Left lung (tissue), 10 donors: ENCODE measurements around the gene GNRH2. TPM values are rescaled to one million over a fixed set of nuclear protein-coding genes. Genes with fewer than 3 reads are reported as not detected.
"Not testable (repeated sequence)": the region's sequence is repeated elsewhere in the genome, so short reads cannot be mapped to it uniquely, and the experiment has no call there.

Experiments used
- ATAC-seq: fragments of 200-7000 bp; cut with Tn5 transposase; one replicate; pipeline ENCODE4 v1.9.1; 2020; ENCODE audit warnings: moderate library complexity
- DNase-seq, 4 donors: peaks; one replicate each; pipeline ENCODE4 v3.0.0-alpha.2; 2013 to 2020
- H3K27ac ChIP-seq, 2 donors: fragments of 200-600 bp; sonication (generic) in 1 of 2; one replicate each; pipeline versions ENCODE4 v1.5.0 to v1.8.0; 2020 to 2021
- H3K27me3 ChIP-seq, 2 donors: fragments of 200-600 bp; sonication (generic) in 1 of 2; one replicate each; pipeline versions ENCODE4 v1.5.0 to v1.8.0; 2020 to 2021
- H3K36me3 ChIP-seq, 2 donors: fragments of 200-600 bp; sonication (generic) in 1 of 2; one replicate each; pipeline versions ENCODE4 v1.5.0 to v1.8.0; 2020 to 2021
- H3K4me1 ChIP-seq, 2 donors: fragments of 200-600 bp; one replicate each; pipeline ENCODE4 v1.8.0; 2021
- H3K4me3 ChIP-seq, 2 donors: fragments of 200-600 bp; sonication (generic) in 1 of 2; one replicate each; pipeline versions ENCODE4 v1.5.0 to v1.8.0; 2020 to 2021; ENCODE audit warnings: mild to moderate bottlenecking in 1 of 2
- H3K9me3 ChIP-seq, 2 donors: fragments of 200-600 bp; sonication (generic) in 1 of 2; one replicate each; pipeline versions ENCODE4 v1.5.0 to v1.8.0; 2020 to 2021
- intact Hi-C, 2 donors: fragments of 100-400 bp; cut with DNase I; formaldehyde crosslinking; loops; one replicate each; pipeline versions ENCODE4 v1.11.2 to v1.14.2; 2022
- polyA plus RNA-seq, 6 donors: library from polyadenylated mRNA; unstranded; fragments of 120-200 nt; gene quantifications; one replicate each; pipeline ENCODE4 v1.2.1, GENCODE V29; 2013; ENCODE audit not compliant: insufficient read length in 6 of 6
- total RNA-seq, 2 donors: library from RNA; stranded (reverse); fragmentation: NEBNext Ultra II Directional; extraction: Animal tissue kit (Norgen Biotek cat#: 25700); gene quantifications; one replicate each; pipeline ENCODE4 v1.2.1, GENCODE V29; 2021
- TF ChIP-seq, protein P1 (sequence below), 2 donors: fragments of 200-600 bp; sonication (generic) in 1 of 2; IDR thresholded peaks; one replicate each; pipeline versions ENCODE4 v1.5.0 to v1.8.0; 2021; ENCODE audit warnings: antibody characterized with exemption in 2 of 2
- donor health status: DM: no; HTN: yes; CAD: no.
- donor health status: DM: no; HTN: no; CAD: no.

GNRH2 gene
- total and polyA plus RNA-seq, 8 donors, result 0.52 to 1.4 (median 0.65) TPM; not detected in 2

DNA sequence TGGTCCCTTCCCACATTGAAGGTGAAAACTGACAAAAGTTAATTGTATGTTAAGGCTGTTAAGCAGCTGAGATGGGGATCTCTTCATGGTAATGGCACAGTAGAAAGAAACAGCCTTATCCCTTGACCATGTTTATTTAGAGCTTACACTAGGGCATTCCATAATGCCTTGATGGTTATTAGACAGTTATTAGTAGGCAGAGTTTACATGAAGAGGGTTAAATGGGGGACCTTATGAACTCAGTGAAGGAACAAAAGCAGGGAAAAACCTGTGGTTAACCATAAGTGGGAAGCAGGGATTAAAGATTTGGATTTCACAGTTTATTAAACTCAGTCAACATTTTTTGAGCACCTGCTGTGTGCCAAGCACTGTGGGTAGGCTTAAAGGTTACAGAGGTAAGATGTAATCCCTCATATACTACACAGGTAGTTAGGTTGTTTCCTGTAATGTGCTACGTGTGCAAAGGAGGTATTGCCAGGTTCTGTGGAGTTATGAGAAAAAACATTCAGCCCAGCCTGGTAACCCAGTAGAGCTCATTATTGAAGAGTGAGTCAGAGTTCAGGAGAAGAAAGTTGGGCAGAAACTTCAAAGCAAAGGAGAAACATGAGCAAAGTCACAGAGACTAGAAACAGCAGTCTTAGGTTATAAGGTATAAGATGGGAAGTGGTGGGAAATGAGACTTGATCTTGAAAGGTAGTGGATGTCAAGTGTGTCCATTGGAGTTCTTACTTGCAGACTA is 32.3 kb upstream of the GNRH2 start:
- DNase-seq (no peak), ATAC-seq (peak; percentile 14)
- H3K27me3 ChIP-seq, result no peaks in the 10 kb centered on the region
- intact Hi-C loops, result no loop called here
- H3K4me1 ChIP-seq, result no peaks in the 10 kb centered on the region
- no peak overlapping the region for H3K4me3 ChIP-seq
- H3K9me3 ChIP-seq, result no peaks in the 10 kb centered on the region
- peaks cover 0 to 72% of the 10 kb centered on the region in 2 donors for H3K36me3 ChIP-seq
- H3K27ac ChIP-seq, result no peak overlapping the region
- TF ChIP-seq, protein P1, sequence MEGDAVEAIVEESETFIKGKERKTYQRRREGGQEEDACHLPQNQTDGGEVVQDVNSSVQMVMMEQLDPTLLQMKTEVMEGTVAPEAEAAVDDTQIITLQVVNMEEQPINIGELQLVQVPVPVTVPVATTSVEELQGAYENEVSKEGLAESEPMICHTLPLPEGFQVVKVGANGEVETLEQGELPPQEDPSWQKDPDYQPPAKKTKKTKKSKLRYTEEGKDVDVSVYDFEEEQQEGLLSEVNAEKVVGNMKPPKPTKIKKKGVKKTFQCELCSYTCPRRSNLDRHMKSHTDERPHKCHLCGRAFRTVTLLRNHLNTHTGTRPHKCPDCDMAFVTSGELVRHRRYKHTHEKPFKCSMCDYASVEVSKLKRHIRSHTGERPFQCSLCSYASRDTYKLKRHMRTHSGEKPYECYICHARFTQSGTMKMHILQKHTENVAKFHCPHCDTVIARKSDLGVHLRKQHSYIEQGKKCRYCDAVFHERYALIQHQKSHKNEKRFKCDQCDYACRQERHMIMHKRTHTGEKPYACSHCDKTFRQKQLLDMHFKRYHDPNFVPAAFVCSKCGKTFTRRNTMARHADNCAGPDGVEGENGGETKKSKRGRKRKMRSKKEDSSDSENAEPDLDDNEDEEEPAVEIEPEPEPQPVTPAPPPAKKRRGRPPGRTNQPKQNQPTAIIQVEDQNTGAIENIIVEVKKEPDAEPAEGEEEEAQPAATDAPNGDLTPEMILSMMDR (IDR thresholded peaks at IDR 0.05), result no peak

DNA sequence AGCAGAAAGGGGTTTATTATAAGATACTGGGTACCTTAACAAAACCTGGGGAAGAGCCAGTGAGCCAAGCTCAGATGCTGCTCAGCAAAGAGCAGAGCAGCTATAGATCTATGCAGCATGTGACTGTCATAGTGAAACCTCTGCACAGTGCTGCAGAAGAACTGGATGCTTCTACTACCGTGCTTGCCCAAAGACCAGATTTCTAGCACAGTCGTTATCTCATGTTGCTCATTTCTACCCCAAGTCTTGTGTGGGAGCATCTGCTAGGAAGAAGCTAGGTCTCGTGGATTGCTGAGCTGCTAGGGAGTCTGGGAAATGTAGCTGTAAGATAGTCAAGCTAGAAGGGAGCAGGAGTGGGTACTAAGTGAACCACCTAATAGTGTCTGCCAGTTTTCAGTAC is 31.7 kb upstream of the GNRH2 start:
- no peaks in the 10 kb centered on the region for H3K4me1 ChIP-seq
- H3K9me3 ChIP-seq, result no peaks in the 10 kb centered on the region
- no peak for DNase-seq
- intact Hi-C loops, result no loop called here
- TF ChIP-seq, protein P1 (IDR thresholded peaks at IDR 0.05), result no peak
- H3K36me3 ChIP-seq, result peaks cover 0 to 72% of the 10 kb centered on the region in 2 donors
- no peaks in the 10 kb centered on the region for H3K27me3 ChIP-seq
- ATAC-seq, result no peak
- no peak overlapping the region for H3K4me3 ChIP-seq
- H3K27ac ChIP-seq, result no peak overlapping the region

DNA sequence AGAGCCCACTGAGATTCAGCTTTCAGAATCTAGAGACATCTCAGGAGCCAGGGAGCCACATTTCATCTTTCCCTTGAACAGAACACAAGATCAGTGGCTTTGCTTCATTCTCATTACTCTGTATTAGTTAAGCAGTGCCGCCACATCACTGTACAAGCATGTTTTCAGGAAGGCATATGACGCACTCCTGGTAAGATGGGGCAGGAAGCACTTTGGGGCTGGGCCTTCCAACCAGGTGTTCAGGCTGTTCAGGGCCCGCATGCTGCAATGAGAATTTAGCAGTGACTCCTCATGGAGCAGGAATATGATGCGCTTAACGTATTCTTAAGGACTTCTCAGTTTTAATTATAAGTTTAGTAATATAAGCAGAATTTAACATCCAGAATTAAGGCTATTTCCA is 29.7 kb upstream of the GNRH2 start:
- DNase-seq (no peak), ATAC-seq (no peak)
- Histone ChIP-seq H3K4me1 (no peaks in the 10 kb centered on the region), H3K4me3 (no peak overlapping the region), H3K36me3 (peaks cover 0 to 63% of the 10 kb centered on the region in 2 donors), H3K27me3 (no peaks in the 10 kb centered on the region), H3K27ac (no peak overlapping the region), H3K9me3 (no peaks in the 10 kb centered on the region)
- intact Hi-C loops, result no loop called here
- TF ChIP-seq, protein P1 (IDR thresholded peaks at IDR 0.05), result no peak

DNA sequence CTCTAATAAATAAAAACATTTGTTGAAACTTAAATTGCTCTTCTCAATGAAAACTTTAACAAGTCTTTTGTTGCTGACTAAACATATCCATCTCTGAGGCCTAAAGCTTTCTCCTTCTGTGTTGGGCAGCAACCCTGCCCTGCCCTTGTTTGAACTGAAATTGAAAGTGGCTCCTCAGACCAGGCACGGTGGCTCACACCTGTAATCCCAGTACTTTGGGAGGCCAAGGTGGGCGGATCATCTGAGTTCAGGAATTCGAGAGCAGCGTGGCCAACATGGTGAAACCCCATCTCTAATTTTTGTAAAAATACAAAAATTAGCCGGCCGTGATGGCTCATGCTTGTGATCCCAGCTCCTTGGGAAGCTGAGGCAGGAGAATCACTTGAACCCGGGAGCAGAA is 29.2 kb upstream of the GNRH2 start:
- H3K27me3 ChIP-seq, result no peaks in the 10 kb centered on the region
- H3K4me1 ChIP-seq, result no peaks in the 10 kb centered on the region
- no peaks in the 10 kb centered on the region for H3K9me3 ChIP-seq
- no peak overlapping the region for H3K4me3 ChIP-seq
- H3K36me3 ChIP-seq, result peaks cover 0 to 61% of the 10 kb centered on the region in 2 donors
- no peak overlapping the region for H3K27ac ChIP-seq
- no peak for DNase-seq
- TF ChIP-seq, protein P1 (IDR thresholded peaks at IDR 0.05), result no peak
- ATAC-seq, result no peak
- intact Hi-C loops, result no loop called here

DNA sequence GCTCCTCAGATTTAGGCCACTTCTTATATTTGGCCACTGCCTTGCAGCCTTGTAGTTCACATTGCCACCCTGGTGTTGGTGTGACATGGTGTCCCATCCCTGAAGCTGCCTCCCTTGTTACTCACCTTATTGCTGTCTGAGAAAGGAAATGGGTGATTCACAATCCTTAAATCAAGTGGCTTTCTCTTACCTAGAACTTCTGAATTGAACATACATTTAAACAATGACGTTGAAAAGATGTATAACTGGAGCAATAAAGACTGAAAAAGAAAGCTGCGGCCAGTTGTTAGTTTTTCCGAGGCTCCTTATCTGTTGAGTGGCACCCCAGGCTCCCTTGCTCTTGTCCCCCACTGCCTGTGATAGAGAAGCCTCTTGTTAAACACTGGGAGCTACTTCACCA is 28.8 kb upstream of the GNRH2 start:
- TF ChIP-seq, protein P1 (IDR thresholded peaks at IDR 0.05), result no peak
- ATAC-seq, result no peak
- Histone ChIP-seq H3K4me1 (no peaks in the 10 kb centered on the region), H3K9me3 (no peaks in the 10 kb centered on the region), H3K4me3 (no peak overlapping the region), H3K27ac (no peak overlapping the region), H3K27me3 (no peaks in the 10 kb centered on the region), H3K36me3 (peaks cover 0 to 57% of the 10 kb centered on the region in 2 donors)
- DNase-seq, result no peak
- intact Hi-C loops, result no loop called here

DNA sequence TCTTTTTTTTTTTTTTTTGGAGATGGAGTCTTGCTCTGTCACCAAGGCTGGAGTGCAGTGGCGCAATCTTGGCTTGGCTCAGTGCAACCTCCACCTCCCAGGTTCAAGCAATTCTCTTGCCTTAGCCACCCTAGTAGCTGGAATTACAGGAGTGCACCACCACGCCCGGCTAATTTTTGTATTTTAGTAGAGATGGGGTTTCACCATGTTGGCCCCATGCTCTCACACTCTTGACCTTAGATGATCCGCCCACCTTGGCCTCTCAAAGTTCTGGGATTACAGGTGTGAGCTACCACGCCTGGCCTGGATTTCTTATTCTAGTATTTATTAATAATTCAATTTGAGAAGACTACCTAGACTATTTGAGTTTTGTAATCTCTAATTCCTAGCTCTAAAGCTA is 28.1 kb upstream of the GNRH2 start:
- H3K4me3 ChIP-seq, H3K27me3 ChIP-seq, H3K9me3 ChIP-seq, DNase-seq, H3K27ac ChIP-seq, intact Hi-C loops, H3K4me1 ChIP-seq, ATAC-seq: not testable (repeated sequence)
- peaks cover 0 to 51% of the 10 kb centered on the region in 2 donors for H3K36me3 ChIP-seq
